Measurements from ENCODE around the gene TUBD1.
"Not testable (repeated sequence)": the region's sequence is repeated elsewhere in the genome, so short reads cannot be mapped to it uniquely, and the experiment has no call there.

Gene TUBD1

GRCh38 chr17:59844884-59845594 is 47.7 kb downstream of the TUBD1 start:
- no peak for DNase-seq

DNA sequence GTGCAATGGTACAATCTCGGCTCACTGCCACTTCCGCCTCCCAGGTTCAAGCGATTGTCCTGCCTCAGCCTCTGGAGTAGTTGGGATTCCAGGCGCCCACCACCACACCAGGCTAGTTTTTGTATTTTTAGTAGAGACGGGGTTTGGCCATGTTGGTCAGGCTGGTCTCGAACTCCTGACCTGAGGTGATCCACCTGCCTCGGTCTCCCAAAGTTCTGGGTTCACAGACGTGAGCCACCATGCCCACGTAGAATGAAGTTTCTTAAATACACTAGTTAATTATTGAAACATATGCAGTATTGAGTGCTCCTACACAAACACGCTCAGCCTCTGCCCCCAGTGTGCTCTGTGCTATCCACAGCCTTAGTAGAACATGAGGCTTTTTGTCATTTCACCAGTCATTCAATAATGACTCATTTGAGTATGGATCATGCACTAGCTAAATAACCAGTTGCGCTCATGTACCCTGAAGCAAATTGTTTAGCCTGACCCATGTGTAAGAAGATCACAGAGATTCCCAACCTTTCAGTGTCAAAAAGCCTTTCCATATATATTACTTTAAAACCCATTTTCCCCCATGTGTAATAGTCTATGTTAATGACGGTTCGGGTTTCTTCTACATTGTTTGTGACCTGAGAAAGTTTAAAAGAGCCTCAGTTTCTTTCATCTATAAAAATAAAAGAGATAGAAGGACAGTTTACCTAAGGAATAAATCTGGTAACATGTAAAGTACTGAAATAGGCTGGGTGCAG is 49.7 kb downstream of the TUBD1 start:
- peak; percentile 84 to 92 for DNase-seq

DNA sequence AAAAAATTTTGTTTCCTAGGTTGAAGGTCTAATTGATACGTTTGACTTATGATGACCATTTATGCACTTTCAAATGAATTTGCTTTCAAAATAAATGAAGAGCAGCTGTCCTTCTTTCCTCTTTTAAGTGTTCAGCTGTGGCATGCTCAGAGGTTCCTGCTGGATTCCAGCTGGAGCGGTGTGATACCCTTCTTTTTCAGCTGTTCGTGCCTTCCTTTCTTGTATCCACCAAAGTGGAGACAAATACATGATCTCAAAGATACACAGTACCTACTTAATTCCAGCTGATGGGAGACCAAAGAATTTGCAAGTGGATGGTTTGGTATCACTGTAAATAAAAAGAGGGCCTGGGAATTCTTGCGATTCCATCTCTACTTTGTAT is 50.9 kb downstream of the TUBD1 start:
- DNase-seq: not testable (repeated sequence)

- DNase-seq: peak in 1 of 2 donors; percentile 33
Observed at GRCh38 chr17:59841091-59841881, 51.5 kb downstream of the TUBD1 start.

- peak; percentile 59 to 74 for DNase-seq
Observed at GRCh38 chr17:59840329-59841090, 52.2 kb downstream of the TUBD1 start.

GRCh38 chr17:59839651-59840328 is 53.0 kb downstream of the TUBD1 start:
- DNase-seq: peak in 1 of 2 donors; percentile 51

GRCh38 chr17:59838052-59838916 is 54.5 kb downstream of the TUBD1 start:
- peak in 1 of 2 donors; percentile 71 for DNase-seq

DNA sequence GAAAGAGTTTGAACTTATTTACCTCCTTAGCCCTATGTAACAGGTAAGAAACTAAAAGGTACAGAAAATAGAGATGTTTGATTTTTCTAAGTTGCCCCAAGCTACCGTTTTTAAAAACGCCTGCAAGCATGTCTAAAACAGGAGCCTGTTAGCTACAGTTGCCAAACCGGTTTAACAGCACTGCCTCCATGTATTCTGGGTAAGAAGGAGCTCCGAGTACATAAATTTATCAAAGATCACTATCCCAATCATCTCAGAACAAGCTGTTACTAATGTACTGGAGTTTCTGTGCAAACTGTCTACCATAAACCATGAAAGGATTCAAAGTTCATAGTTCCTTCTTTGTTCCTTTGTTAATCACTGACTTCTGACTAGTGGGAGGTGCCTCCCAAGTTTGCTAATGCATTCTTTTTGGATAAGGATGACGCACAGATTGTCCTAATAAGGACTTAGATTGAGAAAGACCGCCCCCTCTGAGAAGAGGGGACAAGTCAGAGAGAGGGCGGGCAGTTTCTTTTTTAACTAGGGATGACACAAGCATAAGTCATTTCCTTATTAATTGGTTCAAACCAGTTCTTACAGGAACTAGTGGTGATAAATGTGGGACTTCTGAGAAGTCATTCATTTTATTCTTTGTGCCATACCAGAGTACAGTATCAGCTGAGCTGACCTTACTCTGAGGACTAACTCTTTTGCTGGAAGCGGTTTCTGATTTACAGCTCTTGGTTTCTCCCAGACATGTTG is 55.3 kb downstream of the TUBD1 start:
- peak; percentile 98 to 100 for DNase-seq

DNA sequence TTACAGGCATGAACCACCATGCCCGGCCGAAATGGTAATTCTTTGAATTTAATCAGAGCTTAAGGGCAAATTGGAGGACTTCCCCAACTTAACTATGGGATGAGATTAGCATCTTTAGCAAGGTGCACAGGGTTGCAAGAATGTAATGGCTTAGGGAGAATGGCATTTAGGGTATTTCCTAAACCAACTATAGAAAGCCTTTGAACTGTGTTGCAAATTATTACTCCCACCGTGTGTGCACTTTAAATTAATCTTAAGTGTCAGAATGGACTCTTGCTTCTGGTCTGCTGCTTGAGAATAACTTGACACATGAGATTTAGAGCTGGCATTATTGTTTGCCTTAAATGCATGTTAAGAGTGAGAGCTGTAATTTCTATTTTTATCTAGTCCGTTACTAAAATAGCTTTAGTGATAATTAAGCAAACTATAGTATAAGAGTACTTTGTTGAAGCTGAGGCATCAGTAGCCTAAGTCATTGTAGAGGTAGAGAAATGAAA is 59.8 kb downstream of the TUBD1 start:
- no peak for DNase-seq

GRCh38 chr17:59830846-59831486 is 61.8 kb downstream of the TUBD1 start:
- no peak for DNase-seq

GRCh38 chr17:59830007-59830630 is 62.6 kb downstream of the TUBD1 start:
- no peak for DNase-seq

GRCh38 chr17:59829217-59830006 is 63.3 kb downstream of the TUBD1 start:
- DNase-seq: peak; percentile 82 to 83

- DNase-seq: not testable (repeated sequence)
Observed at GRCh38 chr17:59828819-59829216, 63.9 kb downstream of the TUBD1 start.

GRCh38 chr17:59828478-59828760 is 64.3 kb downstream of the TUBD1 start:
- DNase-seq: no peak

GRCh38 chr17:59827721-59828477 is 64.8 kb downstream of the TUBD1 start:
- DNase-seq: no peak

- DNase-seq: no peak
Observed at GRCh38 chr17:59826706-59827453, 65.9 kb downstream of the TUBD1 start.
